NB4 (cell line): ENCODE results near the gene ARHGAP23.
A peak's percentile ranks its signal among the peaks of the same experiment; 100 is the strongest.
"Not testable (repeated sequence)": the region's sequence is repeated elsewhere in the genome, so short reads cannot be mapped to it uniquely, and the experiment has no call there.

Experiments
- DNase-seq: peaks from one replicate; pipeline ENCODE4 v3.0.0; 2010; ENCODE audit warnings: low read depth
- H3K4me3 ChIP-seq: one replicate; pipeline ENCODE4 v1.5.1; 2011; ENCODE audit warnings: mild to moderate bottlenecking, low read depth, low read length, moderate library complexity
- CTCF ChIP-seq: IDR thresholded peaks from one replicate; pipeline ENCODE4 v1.5.1; 2012; ENCODE audit warnings: low read depth, low read length
- MAX ChIP-seq: IDR thresholded peaks from 2 replicates; pipeline ENCODE4 v1.6.1; 2011; ENCODE audit warnings: low read depth, low read length
- MYC ChIP-seq: IDR thresholded peaks from 2 replicates; pipeline ENCODE4 v1.6.1; 2011; ENCODE audit warnings: low read depth, low read length
- POLR2A ChIP-seq: IDR thresholded peaks from 2 replicates; pipeline ENCODE4 v1.6.1; 2011; ENCODE audit warnings: mild to moderate bottlenecking; ENCODE audit not compliant: insufficient read length; ENCODE audit errors: extremely low read depth

The ARHGAP23 gene

DNA sequence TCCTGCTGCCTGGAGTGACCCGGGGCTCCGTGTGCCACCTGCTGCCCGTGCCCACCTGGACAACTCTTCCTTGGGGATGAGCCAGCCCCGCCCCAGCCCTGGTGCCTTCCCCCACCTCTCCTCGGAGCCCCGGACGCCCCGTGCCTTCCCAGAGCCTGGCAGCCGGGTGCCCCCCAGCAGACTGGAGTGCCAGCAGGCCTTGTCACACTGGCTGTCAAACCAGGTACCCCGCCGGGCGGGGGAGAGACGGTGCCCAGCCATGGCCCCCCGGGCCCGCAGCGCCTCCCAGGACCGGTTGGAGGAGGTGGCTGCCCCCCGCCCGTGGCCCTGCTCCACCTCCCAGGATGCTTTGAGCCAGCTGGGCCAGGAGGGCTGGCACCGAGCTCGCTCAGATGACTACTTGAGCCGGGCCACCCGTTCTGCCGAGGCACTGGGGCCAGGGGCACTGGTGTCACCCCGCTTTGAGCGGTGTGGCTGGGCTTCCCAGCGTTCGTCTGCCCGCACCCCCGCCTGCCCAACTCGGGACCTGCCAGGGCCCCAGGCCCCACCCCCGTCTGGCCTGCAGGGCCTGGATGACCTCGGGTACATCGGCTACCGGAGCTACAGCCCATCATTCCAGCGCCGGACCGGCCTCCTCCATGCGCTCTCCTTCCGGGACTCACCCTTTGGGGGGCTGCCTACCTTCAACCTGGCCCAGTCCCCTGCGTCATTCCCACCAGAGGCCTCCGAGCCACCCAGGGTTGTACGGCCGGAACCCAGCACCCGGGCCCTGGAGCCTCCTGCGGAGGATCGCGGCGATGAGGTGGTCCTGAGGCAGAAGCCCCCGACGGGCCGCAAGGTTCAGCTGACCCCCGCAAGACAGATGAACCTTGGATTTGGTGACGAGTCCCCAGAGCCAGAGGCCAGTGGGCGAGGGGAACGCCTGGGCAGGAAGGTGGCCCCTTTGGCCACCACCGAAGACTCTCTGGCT is 38.4 kb downstream of the ARHGAP23 start:
- H3K4me3 ChIP-seq, result no peak overlapping the region
- TF ChIP-seq POLR2A (no peak), MAX (no peak), CTCF (no peak)
- DNase-seq, result no peak

DNA sequence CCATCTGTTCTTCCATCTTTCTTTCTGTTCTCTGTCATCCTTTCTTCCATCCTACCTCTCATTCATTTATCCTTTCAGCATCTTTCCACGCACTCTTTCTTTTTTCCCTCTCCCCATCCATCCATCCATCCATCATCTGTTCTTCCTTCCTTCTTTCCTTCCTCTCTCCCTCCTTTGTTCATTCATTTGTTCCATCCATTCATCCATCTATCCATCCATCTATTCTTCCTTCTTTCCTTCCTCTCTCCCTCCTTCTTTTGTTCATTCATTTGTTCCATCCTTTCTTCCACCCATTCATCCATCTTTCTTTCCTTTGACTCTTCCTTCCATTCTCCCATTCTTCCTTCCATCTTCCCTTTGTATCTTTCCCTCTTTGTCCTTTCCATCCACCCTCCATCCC is 39.2 kb downstream of the ARHGAP23 start:
- DNase-seq, result no peak
- TF ChIP-seq CTCF (no peak), MAX (no peak), MYC (no peak), POLR2A (no peak)
- H3K4me3 ChIP-seq, result no peak overlapping the region

DNA sequence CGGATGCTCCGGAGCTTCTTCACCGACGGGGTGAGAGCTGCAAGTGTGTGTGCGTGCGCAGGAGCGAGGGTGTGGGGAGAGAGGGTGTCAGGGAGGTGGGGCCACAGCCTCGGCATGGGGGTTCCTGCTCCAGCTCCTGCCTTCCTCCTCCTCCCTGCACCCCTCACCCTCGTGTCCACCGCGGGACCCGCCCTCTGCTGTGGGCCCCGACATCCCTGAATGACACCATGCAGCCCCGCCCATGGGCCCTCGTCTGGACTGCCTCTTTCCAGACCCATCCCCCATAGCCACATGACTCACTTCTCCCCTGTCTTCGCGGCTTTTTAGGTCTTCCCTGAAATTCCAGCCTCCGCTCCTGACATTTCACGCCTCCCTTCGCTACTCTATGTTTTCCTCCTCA is 41.6 kb downstream of the ARHGAP23 start:
- no peak overlapping the region for H3K4me3 ChIP-seq
- DNase-seq, result no peak
- TF ChIP-seq POLR2A, result no peak
- TF ChIP-seq MYC, result no peak
- no peak for TF ChIP-seq MAX
- TF ChIP-seq CTCF, result no peak

DNA sequence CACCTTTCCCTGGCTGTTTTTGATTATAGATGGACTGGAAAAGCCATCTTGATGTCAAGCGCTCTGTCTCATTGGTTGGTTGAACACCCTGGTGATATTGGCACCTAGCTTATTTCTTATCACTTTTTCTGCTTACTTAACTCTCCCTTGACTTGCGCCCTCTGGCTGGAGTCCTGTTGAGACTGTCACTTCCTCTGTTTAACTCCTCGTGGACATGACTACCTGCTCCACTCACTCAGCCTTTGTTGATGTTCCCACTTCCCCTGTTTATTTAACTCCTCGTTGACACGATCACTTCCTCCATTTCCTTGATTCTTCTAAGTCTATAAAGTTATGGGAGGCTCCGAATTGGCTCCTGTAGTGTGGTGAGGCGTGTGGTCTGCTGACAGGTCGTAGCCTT is 43.0 kb downstream of the ARHGAP23 start:
- not testable (repeated sequence) for DNase-seq, H3K4me3 ChIP-seq

DNA sequence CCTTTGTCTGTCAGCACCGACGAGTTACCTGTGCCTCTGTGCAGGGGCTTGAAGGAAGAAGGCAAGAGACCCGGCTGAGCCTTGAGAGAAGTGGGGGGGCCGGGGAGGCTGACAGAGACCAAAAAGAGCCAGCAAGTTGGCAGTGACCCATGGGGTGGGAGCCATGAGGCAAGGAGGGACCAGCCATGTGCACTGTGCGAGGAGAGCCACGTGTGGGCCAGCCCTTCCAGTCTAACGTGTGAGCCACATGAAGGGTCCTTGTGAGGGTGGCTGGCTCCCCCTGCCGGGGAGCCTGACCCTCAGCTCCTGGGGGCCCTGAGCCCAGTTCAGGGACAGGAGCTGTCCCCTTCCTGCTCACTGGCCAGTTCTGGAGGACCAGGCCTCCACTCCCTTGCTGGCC is 46.4 kb downstream of the ARHGAP23 start:
- TF ChIP-seq MAX (peak; percentile 77), MYC (peak; percentile 59; the same call in 1 of the 2 replicates), CTCF (peak; percentile 15)
- H3K4me3 ChIP-seq, result not testable (repeated sequence)
- DNase-seq, result peak; percentile 50

GRCh38 chr17:38476549-38476948 is 48.3 kb downstream of the ARHGAP23 start:
- no peak for TF ChIP-seq CTCF
- TF ChIP-seq POLR2A, result no peak
- no peak for TF ChIP-seq MAX
- no peak for TF ChIP-seq MYC
- no peak overlapping the region for H3K4me3 ChIP-seq
- peak; percentile 45 for DNase-seq

DNA sequence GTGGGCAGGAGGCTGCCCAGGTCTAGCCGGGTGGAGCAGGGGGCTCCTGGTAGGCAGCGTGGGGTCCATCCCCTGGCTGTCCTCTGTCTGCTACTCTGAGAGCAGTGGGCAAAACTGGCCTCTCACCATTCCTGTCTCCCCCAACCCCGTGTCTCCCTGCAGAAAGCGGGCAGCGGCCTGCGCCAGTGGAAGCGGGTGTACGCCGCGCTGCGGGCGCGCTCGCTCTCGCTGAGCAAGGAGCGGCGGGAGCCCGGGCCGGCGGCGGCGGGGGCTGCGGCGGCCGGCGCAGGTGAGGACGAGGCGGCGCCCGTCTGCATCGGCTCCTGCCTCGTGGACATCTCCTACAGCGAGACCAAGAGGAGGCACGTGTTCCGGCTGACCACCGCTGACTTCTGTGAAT is 49.2 kb downstream of the ARHGAP23 start:
- DNase-seq, result not testable (repeated sequence)

DNA sequence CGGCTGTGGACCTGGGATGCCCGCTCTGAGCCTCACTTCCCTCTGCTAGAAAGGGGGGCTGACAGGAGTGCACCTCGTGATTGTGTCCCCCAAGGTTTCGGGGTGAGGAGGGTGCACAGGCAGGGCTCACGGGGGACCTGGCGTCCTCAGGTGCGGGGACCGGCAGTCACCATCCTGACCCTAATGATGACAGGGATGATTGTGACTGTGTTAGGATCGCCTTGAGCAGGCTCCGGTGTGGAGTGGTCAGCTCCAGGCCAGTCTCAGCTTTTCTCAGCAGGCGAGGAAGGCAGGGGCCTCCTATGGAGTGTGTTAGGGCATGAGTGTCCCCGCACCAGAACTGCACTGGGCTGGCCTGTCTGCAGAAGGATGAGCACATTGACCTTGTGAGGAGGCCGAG is 49.7 kb downstream of the ARHGAP23 start:
- DNase-seq, H3K4me3 ChIP-seq: not testable (repeated sequence)

More for the DNA sequence above, 49.2 kb downstream of the ARHGAP23 start:
- not testable (repeated sequence) for H3K4me3 ChIP-seq

GRCh38 chr17:38478667-38479066 is 50.4 kb downstream of the ARHGAP23 start:
- not testable (repeated sequence) for H3K4me3 ChIP-seq, DNase-seq

DNA sequence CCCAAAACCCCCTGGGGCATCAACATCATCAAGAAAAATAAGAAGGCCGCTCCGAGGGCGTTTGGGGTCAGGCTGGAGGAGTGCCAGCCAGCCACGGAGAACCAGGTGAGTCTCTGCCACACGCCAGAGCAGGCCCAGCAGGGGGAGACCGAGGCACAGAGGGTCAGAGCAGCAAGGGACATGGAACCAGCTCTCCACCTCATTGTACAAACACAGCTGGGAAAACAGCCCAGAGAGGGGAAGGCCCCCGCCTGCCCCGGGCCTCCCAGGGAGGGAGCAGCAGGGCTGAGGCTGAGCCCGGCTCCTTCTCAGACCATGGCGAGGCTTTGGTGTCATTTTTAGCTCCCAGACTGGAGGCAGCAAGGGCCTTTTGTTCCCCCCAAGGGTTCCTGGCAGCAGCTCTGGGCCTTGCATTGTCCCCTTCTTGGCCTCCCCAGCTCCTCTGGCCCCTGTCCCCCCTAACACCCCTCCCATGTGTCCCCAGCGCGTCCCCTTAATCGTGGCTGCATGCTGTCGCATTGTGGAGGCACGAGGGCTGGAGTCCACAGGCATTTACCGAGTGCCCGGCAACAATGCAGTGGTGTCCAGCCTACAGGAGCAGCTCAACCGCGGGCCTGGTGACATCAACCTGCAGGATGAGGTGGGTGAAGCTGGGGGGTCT is 53.9 kb downstream of the ARHGAP23 start:
- DNase-seq, H3K4me3 ChIP-seq: not testable (repeated sequence)
